ENCODE results near the gene MLN.

Gene MLN

GRCh38 chr6:33803571-33804053 lies at the start of gene MLN:
TSS of gene MLN (minus strand) at chr6:33804003. CDS start at chr6:33801163, 2,840 bp downstream.
- DNase-seq (ENCODE audit: low read depth): no peak

- no peak for DNase-seq (ENCODE audit: low read depth)
Measured at GRCh38 chr6:33853026-33853425, 49.2 kb upstream of the MLN start.

GRCh38 chr6:33851959-33852358 lies 48.2 kb upstream of the MLN start:
- DNase-seq (ENCODE audit: low read depth): no peak

- DNase-seq (ENCODE audit: low read depth): no peak
Measured at GRCh38 chr6:33850869-33851541, 47.2 kb upstream of the MLN start.

- DNase-seq (ENCODE audit: low read depth): no peak
Measured at GRCh38 chr6:33850296-33850695, 46.5 kb upstream of the MLN start.

GRCh38 chr6:33849500-33850075 lies 45.8 kb upstream of the MLN start:
- no peak for DNase-seq (ENCODE audit: low read depth)

- no peak for DNase-seq (ENCODE audit: low read depth)
Measured at GRCh38 chr6:33848484-33848883, 44.7 kb upstream of the MLN start.

GRCh38 chr6:33847867-33848266 lies 44.1 kb upstream of the MLN start:
- DNase-seq (ENCODE audit: low read depth): no peak

GRCh38 chr6:33847078-33847477 lies 43.3 kb upstream of the MLN start:
- no peak for DNase-seq (ENCODE audit: low read depth)

- DNase-seq (ENCODE audit: low read depth): no peak
Measured at GRCh38 chr6:33846226-33846625, 42.4 kb upstream of the MLN start.

GRCh38 chr6:33845031-33845745 lies 41.4 kb upstream of the MLN start:
- no peak for DNase-seq (ENCODE audit: low read depth)

- DNase-seq (ENCODE audit: low read depth): no peak
Measured at GRCh38 chr6:33843131-33844121, 39.6 kb upstream of the MLN start.

GRCh38 chr6:33841868-33842267 lies 38.1 kb upstream of the MLN start:
- no peak for DNase-seq (ENCODE audit: low read depth)

GRCh38 chr6:33841070-33841469 lies 37.3 kb upstream of the MLN start:
- DNase-seq (ENCODE audit: low read depth): no peak

- no peak for DNase-seq (ENCODE audit: low read depth)
Measured at GRCh38 chr6:33840048-33840926, 36.5 kb upstream of the MLN start.

GRCh38 chr6:33839399-33840047 lies 35.7 kb upstream of the MLN start:
- DNase-seq (ENCODE audit: low read depth): no peak

GRCh38 chr6:33838983-33839382 lies 35.2 kb upstream of the MLN start:
- no peak for DNase-seq (ENCODE audit: low read depth)

GRCh38 chr6:33837971-33838665 lies 34.3 kb upstream of the MLN start:
- DNase-seq (ENCODE audit: low read depth): no peak

GRCh38 chr6:33836806-33837469 lies 33.1 kb upstream of the MLN start:
- DNase-seq (ENCODE audit: low read depth): no peak

Measured in stimulated activated CD8-positive, alpha-beta memory T cell treated with anti-CD3 and anti-CD28 coated beads, Interleukin-15, amount 100 ng/mL, for 24 hours (primary cell).